OCI-LY1 (cell line): Measurements from ENCODE around the gene MPV17L.

ENCODE experiments used
- H2AFZ ChIP-seq: fragments of 200-600 bp; sonication (generic), shearing (Covaris generic); 2 replicates; pipeline ENCODE4 v1.6.0; 2014; ENCODE audit warnings: antibody characterized with exemption, mild to moderate bottlenecking, low read length
- H3F3A ChIP-seq: fragments of 200-600 bp; sonication (generic), shearing (Covaris generic); 2 replicates; pipeline ENCODE4 v1.6.0; 2014; ENCODE audit warnings: mild to moderate bottlenecking, antibody characterized with exemption, low read length, moderate library complexity; ENCODE audit not compliant: insufficient read depth
- H3K27ac ChIP-seq: fragments of 200-600 bp; sonication (generic); 2 replicates; pipeline ENCODE4 v1.5.1; 2014; ENCODE audit warnings: low read length, mixed run types, mild to moderate bottlenecking, low read depth; ENCODE audit not compliant: poor library complexity, severe bottlenecking
- H3K27me3 ChIP-seq: fragments of 200-600 bp; sonication (generic); 2 replicates; pipeline ENCODE4 v1.6.0; 2014; ENCODE audit warnings: antibody characterized with exemption, mild to moderate bottlenecking, low read length, moderate library complexity; ENCODE audit not compliant: insufficient read depth
- H3K36me3 ChIP-seq: fragments of 200-600 bp; sonication (generic); 2 replicates; pipeline ENCODE4 v1.6.1; 2014; ENCODE audit warnings: mild to moderate bottlenecking, antibody characterized with exemption, low read length, moderate library complexity, mixed read lengths; ENCODE audit not compliant: insufficient read depth
- H3K4me1 ChIP-seq: fragments of 200-600 bp; sonication (generic); 2 replicates; pipeline ENCODE4 v1.5.1; 2014; ENCODE audit warnings: mild to moderate bottlenecking, low read length, moderate library complexity; ENCODE audit not compliant: insufficient read depth, severe bottlenecking
- H3K4me2 ChIP-seq: fragments of 200-600 bp; sonication (generic), shearing (Covaris generic); 2 replicates; pipeline ENCODE4 v1.6.1; 2014; ENCODE audit warnings: low read length
- H3K4me3 ChIP-seq: fragments of 200-600 bp; sonication (generic); 2 replicates; pipeline ENCODE4 v1.5.1; 2014; ENCODE audit warnings: low read length, low read depth, mild to moderate bottlenecking, mixed read lengths; ENCODE audit not compliant: poor library complexity, severe bottlenecking
- H3K79me2 ChIP-seq: fragments of 200-600 bp; shearing (Covaris generic); 2 replicates; pipeline ENCODE4 v1.6.1; 2016; ENCODE audit warnings: mixed run types, low read length, mixed read lengths; ENCODE audit not compliant: insufficient read depth
- H3K9ac ChIP-seq: fragments of 200-600 bp; sonication (generic), shearing (Covaris generic); 2 replicates; pipeline ENCODE4 v1.6.1; 2014; ENCODE audit warnings: mild to moderate bottlenecking, low read length, mixed read lengths
- H3K9me2 ChIP-seq: fragments of 200-600 bp; sonication (generic), shearing (Covaris generic); 2 replicates; pipeline ENCODE4 v1.6.1; 2014; ENCODE audit warnings: low read depth, mild to moderate bottlenecking, low read length, mixed read lengths
- H3K9me3 ChIP-seq: fragments of 200-600 bp; shearing (Covaris generic); 2 replicates; pipeline ENCODE4 v1.6.1; 2014; ENCODE audit warnings: low read length, mixed read lengths
- H4K20me1 ChIP-seq: fragments of 200-600 bp; sonication (generic), shearing (Covaris generic); 2 replicates; pipeline ENCODE4 v1.6.0; 2016; ENCODE audit warnings: mild to moderate bottlenecking, low read length; ENCODE audit not compliant: insufficient read depth
- EZH2 ChIP-seq: fragments of 200-600 bp; sonication (generic), shearing (Covaris generic); IDR thresholded peaks from 2 replicates; pipeline ENCODE4 v1.8.0; 2017; ENCODE audit warnings: borderline replicate concordance, mixed run types, mild to moderate bottlenecking, antibody characterized with exemption, low read length, moderate library complexity, mixed read lengths
- TF ChIP-seq, protein P1 (sequence below): fragments of 200-600 bp; sonication (generic), shearing (Covaris generic); IDR thresholded peaks from 2 replicates; pipeline ENCODE4 v1.5.1; 2017; ENCODE audit warnings: mild to moderate bottlenecking, antibody characterized with exemption, low read length, moderate library complexity, mixed read lengths

MPV17L gene

DNA sequence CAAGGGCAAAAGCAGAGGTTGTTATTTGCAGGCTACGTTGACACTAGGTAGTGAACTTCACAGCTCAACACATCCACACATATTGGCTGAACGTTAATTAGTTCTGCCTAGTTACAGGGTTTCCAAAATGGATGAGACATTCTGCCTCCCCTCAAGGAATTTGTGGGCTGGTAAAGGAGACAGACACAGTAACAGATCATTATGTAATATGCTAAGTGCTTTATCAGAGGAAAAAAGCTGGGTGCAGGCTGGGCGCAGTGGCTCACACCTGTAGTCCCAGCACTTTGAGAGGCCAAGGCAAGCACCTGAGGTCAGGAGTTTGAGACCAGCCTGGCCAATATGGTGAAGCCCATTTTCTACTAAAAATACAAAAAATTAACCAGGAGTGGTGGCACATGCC, 65.0 kb downstream of the MPV17L start:
- Histone ChIP-seq H3K27me3 (0 out of 2 replicates have a peak, but pooled peaks cover 5% of the 10 kb centered on the region), H3K27ac (no peak overlapping the region), H3K4me1 (no peaks in the 10 kb centered on the region), H3K4me3 (no peak overlapping the region), H3K79me2 (no peaks in the 10 kb centered on the region), H3K9ac (no peak overlapping the region), H2AFZ (no peak overlapping the region), H3K9me2 (no peaks in the 10 kb centered on the region), H3F3A (no peaks in the 10 kb centered on the region), H3K9me3 (no peaks in the 10 kb centered on the region), H4K20me1 (no peaks in the 10 kb centered on the region), H3K4me2 (no peak overlapping the region), H3K36me3 (no peaks in the 10 kb centered on the region)
- TF ChIP-seq, protein P1, sequence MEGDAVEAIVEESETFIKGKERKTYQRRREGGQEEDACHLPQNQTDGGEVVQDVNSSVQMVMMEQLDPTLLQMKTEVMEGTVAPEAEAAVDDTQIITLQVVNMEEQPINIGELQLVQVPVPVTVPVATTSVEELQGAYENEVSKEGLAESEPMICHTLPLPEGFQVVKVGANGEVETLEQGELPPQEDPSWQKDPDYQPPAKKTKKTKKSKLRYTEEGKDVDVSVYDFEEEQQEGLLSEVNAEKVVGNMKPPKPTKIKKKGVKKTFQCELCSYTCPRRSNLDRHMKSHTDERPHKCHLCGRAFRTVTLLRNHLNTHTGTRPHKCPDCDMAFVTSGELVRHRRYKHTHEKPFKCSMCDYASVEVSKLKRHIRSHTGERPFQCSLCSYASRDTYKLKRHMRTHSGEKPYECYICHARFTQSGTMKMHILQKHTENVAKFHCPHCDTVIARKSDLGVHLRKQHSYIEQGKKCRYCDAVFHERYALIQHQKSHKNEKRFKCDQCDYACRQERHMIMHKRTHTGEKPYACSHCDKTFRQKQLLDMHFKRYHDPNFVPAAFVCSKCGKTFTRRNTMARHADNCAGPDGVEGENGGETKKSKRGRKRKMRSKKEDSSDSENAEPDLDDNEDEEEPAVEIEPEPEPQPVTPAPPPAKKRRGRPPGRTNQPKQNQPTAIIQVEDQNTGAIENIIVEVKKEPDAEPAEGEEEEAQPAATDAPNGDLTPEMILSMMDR = no peak
- no peak for TF ChIP-seq EZH2

DNA sequence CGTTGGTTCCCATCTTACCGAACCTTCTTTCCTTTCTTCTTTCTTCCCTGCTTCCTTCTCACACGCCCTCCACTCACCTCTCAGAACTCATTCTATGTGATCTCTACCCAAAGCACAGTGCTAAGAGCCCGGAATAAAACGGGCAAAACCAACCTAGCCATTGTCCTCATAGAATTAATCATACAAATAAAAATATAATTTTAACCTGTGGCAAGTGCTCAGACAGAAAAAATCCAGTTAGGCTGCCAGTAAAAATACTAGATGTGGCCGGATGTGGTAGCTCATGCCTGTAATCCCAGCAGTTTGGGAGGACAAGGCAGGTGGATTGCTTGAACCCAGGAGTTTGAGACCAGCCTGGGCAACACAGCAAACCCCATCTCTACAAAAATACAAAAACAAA, 65.8 kb downstream of the MPV17L start:
- Histone ChIP-seq H4K20me1 (no peaks in the 10 kb centered on the region), H2AFZ (no peak overlapping the region), H3K9ac (no peak overlapping the region), H3K9me3 (no peaks in the 10 kb centered on the region), H3F3A (no peaks in the 10 kb centered on the region), H3K79me2 (no peaks in the 10 kb centered on the region), H3K4me1 (no peaks in the 10 kb centered on the region), H3K36me3 (no peaks in the 10 kb centered on the region), H3K4me2 (no peak overlapping the region), H3K4me3 (no peak overlapping the region), H3K9me2 (no peaks in the 10 kb centered on the region), H3K27ac (no peak overlapping the region), H3K27me3 (0 out of 2 replicates have a peak, but pooled peaks cover 5% of the 10 kb centered on the region)
- no peak for TF ChIP-seq EZH2
- TF ChIP-seq, protein P1 = no peak
